ENCODE results near the gene FADS3. TPM values are rescaled to one million over a fixed set of nuclear protein-coding genes. Genes with fewer than 3 reads are reported as not detected.

FADS3 gene
- total and polyA plus RNA-seq, 2 donors (not counting 3 experiments of a cell fraction or from before 2014, with no cell fraction given), result 216 to 346 TPM

DNA sequence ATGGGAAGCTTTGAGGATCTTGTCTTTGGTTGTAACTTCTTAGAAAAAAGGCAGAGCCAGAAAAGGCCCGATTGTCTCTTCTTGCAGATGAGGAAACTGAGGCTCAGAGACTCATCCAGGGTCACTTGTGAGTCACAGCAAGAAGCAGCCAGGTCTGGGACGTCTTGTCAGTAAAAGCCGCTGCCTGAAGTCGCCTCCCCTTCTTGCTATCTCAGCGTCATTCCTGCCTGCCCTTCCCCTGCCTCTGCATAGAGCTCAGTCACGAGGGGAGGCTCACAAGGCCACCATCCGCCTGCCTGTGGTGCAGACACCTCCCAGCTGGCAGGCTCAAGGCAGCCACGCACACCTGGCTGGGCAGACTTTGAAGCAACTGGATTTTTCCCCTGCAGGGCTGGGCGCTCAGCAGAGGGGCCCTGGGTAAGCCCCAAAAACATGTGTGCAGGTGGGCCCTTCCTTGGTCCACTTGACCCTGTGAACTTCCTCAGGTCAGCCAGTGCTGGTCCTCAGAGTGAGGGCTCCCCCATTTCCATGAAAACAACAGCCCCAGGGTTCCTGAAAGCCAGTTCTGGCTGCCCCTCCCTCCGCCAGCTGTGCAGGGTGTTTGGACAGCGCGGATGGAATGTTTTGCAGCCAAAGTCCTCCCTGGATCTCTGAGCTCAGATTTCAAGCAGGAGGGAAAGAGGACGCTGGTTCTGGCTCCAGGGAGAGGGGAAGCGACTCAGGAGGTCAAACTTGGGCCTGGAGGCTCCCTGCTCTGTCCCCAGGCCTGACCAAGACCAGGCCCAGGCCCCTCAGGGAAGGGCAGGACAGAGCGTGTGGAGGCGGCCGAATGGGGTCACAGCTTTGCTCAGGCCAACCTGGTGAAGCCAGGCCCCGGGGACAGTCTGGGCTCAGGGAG, 32.1 kb upstream of the FADS3 start:
- ChIA-PET POLR2A (interaction anchor here (0.6 kb wide), 1 partner anchor 23 kb away, joined by 4 read pairs; no protein-coding TSS in a partner anchor), CTCF (interaction anchor here (0.7 to 1.7 kb wide), 6 partner anchors 15 to 185 kb away, joined by 3 to 8 read pairs (median 5); no protein-coding TSS in a partner anchor)
- H3K9me3 ChIP-seq (replicated peaks; ENCODE audit: control insufficient read depth, insufficient read depth, low read length), result no peaks in the 10 kb centered on the region
- intact Hi-C loops (cut with micrococcal nuclease) (no loop called here), dilution Hi-C loops (cut with MboI; ENCODE audit: extremely low pct_ligation_motif_present, low sequenced_read_pairs) (loop anchor here (10.0 kb wide), 1 partner anchor 181 kb away; no protein-coding TSS in a partner anchor)
- no peaks in the 10 kb centered on the region for H3K4me1 ChIP-seq (ENCODE audit: control insufficient read depth, extremely low read depth, insufficient read depth, low read length)
- no peak for FAIRE-seq
- H2AFZ ChIP-seq (ENCODE audit: low read depth, low read length), result no peak overlapping the region
- no peaks in the 10 kb centered on the region for H3K79me2 ChIP-seq (ENCODE audit: control insufficient read depth, insufficient read depth, low read length)
- no peak overlapping the region for H3K27ac ChIP-seq (ENCODE audit: insufficient read depth, low read depth, low read length)
- TF ChIP-seq JUN (IDR thresholded peaks at IDR 0.05; ENCODE audit: borderline replicate concordance, insufficient read depth, insufficient read length, low read depth) (no peak), FOS (IDR thresholded peaks at IDR 0.05; ENCODE audit: borderline replicate concordance, insufficient read depth, low read length) (no peak), POLR2AphosphoS5 (IDR thresholded peaks at IDR 0.05; ENCODE audit: insufficient read depth, low read depth, low read length) (no peak), MYC (IDR thresholded peaks at IDR 0.05; ENCODE audit: low read depth, low read length) (no peak), EZH2 (IDR thresholded peaks at IDR 0.05; ENCODE audit: borderline replicate concordance, low read depth, low read length, severe bottlenecking) (no peak), GATA2 (IDR thresholded peaks at IDR 0.05; ENCODE audit: insufficient read depth, insufficient read length, low read depth, low read length) (no peak)
- TF ChIP-seq, protein P1, sequence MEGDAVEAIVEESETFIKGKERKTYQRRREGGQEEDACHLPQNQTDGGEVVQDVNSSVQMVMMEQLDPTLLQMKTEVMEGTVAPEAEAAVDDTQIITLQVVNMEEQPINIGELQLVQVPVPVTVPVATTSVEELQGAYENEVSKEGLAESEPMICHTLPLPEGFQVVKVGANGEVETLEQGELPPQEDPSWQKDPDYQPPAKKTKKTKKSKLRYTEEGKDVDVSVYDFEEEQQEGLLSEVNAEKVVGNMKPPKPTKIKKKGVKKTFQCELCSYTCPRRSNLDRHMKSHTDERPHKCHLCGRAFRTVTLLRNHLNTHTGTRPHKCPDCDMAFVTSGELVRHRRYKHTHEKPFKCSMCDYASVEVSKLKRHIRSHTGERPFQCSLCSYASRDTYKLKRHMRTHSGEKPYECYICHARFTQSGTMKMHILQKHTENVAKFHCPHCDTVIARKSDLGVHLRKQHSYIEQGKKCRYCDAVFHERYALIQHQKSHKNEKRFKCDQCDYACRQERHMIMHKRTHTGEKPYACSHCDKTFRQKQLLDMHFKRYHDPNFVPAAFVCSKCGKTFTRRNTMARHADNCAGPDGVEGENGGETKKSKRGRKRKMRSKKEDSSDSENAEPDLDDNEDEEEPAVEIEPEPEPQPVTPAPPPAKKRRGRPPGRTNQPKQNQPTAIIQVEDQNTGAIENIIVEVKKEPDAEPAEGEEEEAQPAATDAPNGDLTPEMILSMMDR (IDR thresholded peaks at IDR 0.05; ENCODE audit: extremely low read depth in 1 of 2, insufficient read depth in 1 of 2, low read depth in 1 of 2, low read length in 2 of 2), result no peak
- TF ChIP-seq, protein P2, sequence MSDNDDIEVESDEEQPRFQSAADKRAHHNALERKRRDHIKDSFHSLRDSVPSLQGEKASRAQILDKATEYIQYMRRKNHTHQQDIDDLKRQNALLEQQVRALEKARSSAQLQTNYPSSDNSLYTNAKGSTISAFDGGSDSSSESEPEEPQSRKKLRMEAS (IDR thresholded peaks at IDR 0.05; ENCODE audit: insufficient read depth, insufficient read length), result no peak
- DNase-seq (ENCODE audit: low read depth, low spot score), result no peak
- H3K4me3 ChIP-seq (replicated peaks in 1 of 3; ENCODE audit: insufficient read depth in 1 of 3, low read depth in 1 of 3, low read length in 3 of 3), result no peak overlapping the region
- H3K9me1 ChIP-seq (replicated peaks; ENCODE audit: control insufficient read depth, extremely low read depth, insufficient read depth, low read length), result no peaks in the 10 kb centered on the region
- H4K20me1 ChIP-seq (replicated peaks; ENCODE audit: control insufficient read depth, extremely low read depth, insufficient read depth, low read length), result no peaks in the 10 kb centered on the region
- no peaks in the 10 kb centered on the region for H3K36me3 ChIP-seq (ENCODE audit: control insufficient read depth in 2 of 2, extremely low read depth in 1 of 2, insufficient read depth in 2 of 2, low read length in 2 of 2)
- H3K27me3 ChIP-seq (ENCODE audit: control insufficient read depth in 2 of 2, insufficient read depth in 2 of 2, low read length in 2 of 2), result peaks cover 5 to 28% of the 10 kb centered on the region in 2 experiments
- no peak overlapping the region for H3K4me2 ChIP-seq (ENCODE audit: insufficient read depth, low read length)
- no TSS peak for BruUV-seq (replicated peaks)
- H3K9ac ChIP-seq (replicated peaks; ENCODE audit: extremely low read depth, insufficient read depth, low read length), result no peak overlapping the region
